Measurements from ENCODE around the gene ILK.
A peak's percentile ranks its signal among the peaks of the same experiment; 100 is the strongest.

The ILK gene

DNA sequence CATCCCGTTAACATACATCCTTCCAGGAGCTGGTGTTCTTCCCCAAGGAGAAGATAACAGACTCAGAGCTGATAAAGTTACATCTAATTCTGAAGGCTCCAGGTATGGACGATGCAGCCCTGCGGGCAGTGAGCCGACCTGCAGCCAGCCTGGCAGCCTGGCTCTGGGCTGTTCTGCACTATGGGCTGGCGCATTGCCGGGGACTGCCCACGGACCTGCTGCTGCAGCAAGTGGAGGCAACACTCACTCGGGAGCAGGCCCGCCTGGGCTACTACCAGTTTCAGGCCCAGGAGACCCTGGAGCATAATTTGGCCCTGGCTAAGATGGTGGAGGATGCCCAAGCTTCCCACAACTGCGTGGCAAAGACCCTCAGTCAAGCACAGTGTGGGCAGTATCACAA, 39.9 kb upstream of the ILK start:
- no peaks in the 10 kb centered on the region for H3K9me3 ChIP-seq (ENCODE audit: control insufficient read depth, low read length)
- H3K9ac ChIP-seq = no peak overlapping the region
- peak overlapping the region; percentile 46 for H2AFZ ChIP-seq
- peaks cover 29% of the 10 kb centered on the region for H3K4me1 ChIP-seq
- H3K27ac ChIP-seq = peak overlapping the region; percentile 44
- no peaks in the 10 kb centered on the region for H3K79me2 ChIP-seq
- no peak for TF ChIP-seq CTCF (IDR thresholded peaks at IDR 0.05)
- H3K4me2 ChIP-seq (ENCODE audit: low read length) = no peak overlapping the region
- no peaks in the 10 kb centered on the region for H3K27me3 ChIP-seq (ENCODE audit: control insufficient read depth, insufficient read depth, low read length)
- H3K36me3 ChIP-seq (ENCODE audit: control insufficient read depth, insufficient read depth, low read length) = no peaks in the 10 kb centered on the region
- H3K4me3 ChIP-seq (ENCODE audit: low read depth, low read length) = no peak overlapping the region

DNA sequence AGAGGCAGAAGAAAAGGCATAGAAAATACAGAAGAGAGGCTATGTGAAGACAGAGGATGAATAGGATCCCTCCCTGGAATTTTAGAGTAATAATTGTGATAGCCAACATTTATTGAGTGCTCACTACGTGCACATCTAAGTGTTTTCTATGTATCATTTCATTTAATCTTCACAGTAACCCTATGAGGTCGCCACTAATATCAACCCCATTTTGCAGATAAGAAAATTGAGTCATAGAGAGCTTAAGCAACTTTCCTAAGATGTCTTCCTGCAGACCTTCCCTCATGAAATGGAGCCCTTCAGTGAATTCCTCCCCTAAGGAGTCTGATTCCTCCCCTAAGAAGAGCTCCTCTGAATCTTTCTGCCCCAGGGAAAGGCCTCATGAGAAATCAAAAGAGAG, 38.2 kb upstream of the ILK start:
- no peak overlapping the region for H3K4me3 ChIP-seq (ENCODE audit: low read depth, low read length)
- peaks cover 37% of the 10 kb centered on the region for H3K4me1 ChIP-seq
- H3K9ac ChIP-seq = no peak overlapping the region
- no peaks in the 10 kb centered on the region for H3K79me2 ChIP-seq
- H3K9me3 ChIP-seq (ENCODE audit: control insufficient read depth, low read length) = no peaks in the 10 kb centered on the region
- H3K4me2 ChIP-seq (ENCODE audit: low read length) = no peak overlapping the region
- no peaks in the 10 kb centered on the region for H3K36me3 ChIP-seq (ENCODE audit: control insufficient read depth, insufficient read depth, low read length)
- TF ChIP-seq CTCF (IDR thresholded peaks at IDR 0.05) = no peak
- H2AFZ ChIP-seq = no peak overlapping the region
- no peaks in the 10 kb centered on the region for H3K27me3 ChIP-seq (ENCODE audit: control insufficient read depth, insufficient read depth, low read length)
- H3K27ac ChIP-seq = no peak overlapping the region

GRCh38 chr11:6565988-6566703, 37.4 kb upstream of the ILK start:
- Histone ChIP-seq H3K4me2 (ENCODE audit: low read length) (no peak overlapping the region), H3K79me2 (no peaks in the 10 kb centered on the region), H3K27ac (no peak overlapping the region), H3K9me3 (ENCODE audit: control insufficient read depth, low read length) (no peaks in the 10 kb centered on the region), H2AFZ (no peak overlapping the region), H3K27me3 (ENCODE audit: control insufficient read depth, insufficient read depth, low read length) (no peaks in the 10 kb centered on the region), H3K36me3 (ENCODE audit: control insufficient read depth, insufficient read depth, low read length) (no peaks in the 10 kb centered on the region), H3K4me1 (peaks cover 37% of the 10 kb centered on the region), H3K4me3 (ENCODE audit: low read depth, low read length) (no peak overlapping the region), H3K9ac (no peak overlapping the region)
- no peak for TF ChIP-seq CTCF (IDR thresholded peaks at IDR 0.05)

- no peaks in the 10 kb centered on the region for H3K27me3 ChIP-seq (ENCODE audit: control insufficient read depth, insufficient read depth, low read length)
- peaks cover 37% of the 10 kb centered on the region for H3K4me1 ChIP-seq
- H2AFZ ChIP-seq = no peak overlapping the region
- no peak overlapping the region for H3K4me2 ChIP-seq (ENCODE audit: low read length)
- no peaks in the 10 kb centered on the region for H3K36me3 ChIP-seq (ENCODE audit: control insufficient read depth, insufficient read depth, low read length)
- H3K9ac ChIP-seq = no peak overlapping the region
- peak overlapping the region; percentile 87 for H3K27ac ChIP-seq
- H3K79me2 ChIP-seq = no peaks in the 10 kb centered on the region
- no peak for TF ChIP-seq CTCF (IDR thresholded peaks at IDR 0.05)
- no peaks in the 10 kb centered on the region for H3K9me3 ChIP-seq (ENCODE audit: control insufficient read depth, low read length)
- no peak overlapping the region for H3K4me3 ChIP-seq (ENCODE audit: low read depth, low read length)
Observed at GRCh38 chr11:6566704-6567370, 36.7 kb upstream of the ILK start.

DNA sequence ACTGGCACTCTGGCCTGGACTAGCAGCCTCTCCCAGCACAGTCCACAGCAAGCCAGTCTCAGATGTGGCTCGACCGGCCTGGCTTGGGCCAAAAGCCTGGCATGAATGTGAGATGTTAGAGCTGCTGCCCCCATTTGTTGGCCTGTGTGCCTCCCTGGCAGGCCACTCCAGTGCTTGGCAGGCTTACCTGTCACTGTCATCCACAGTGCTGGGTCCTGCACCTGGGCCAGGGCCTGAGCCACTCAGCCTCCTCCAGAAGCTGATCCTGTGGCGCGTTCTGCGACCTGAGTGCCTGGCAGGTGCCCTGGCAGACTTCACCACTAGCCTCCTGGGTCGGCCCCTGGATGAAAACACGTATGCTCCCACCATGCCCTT, 36.2 kb upstream of the ILK start:
- Histone ChIP-seq H3K4me1 (peaks cover 37% of the 10 kb centered on the region), H3K27ac (peak overlapping the region; percentile 87), H3K4me3 (ENCODE audit: low read depth, low read length) (no peak overlapping the region), H3K79me2 (no peaks in the 10 kb centered on the region), H3K36me3 (ENCODE audit: control insufficient read depth, insufficient read depth, low read length) (no peaks in the 10 kb centered on the region), H3K9me3 (ENCODE audit: control insufficient read depth, low read length) (no peaks in the 10 kb centered on the region), H3K27me3 (ENCODE audit: control insufficient read depth, insufficient read depth, low read length) (no peaks in the 10 kb centered on the region), H3K4me2 (ENCODE audit: low read length) (no peak overlapping the region), H3K9ac (no peak overlapping the region), H2AFZ (no peak overlapping the region)
- no peak for TF ChIP-seq CTCF (IDR thresholded peaks at IDR 0.05)
